ENCODE measurements around the gene BLOC1S1.

DNA sequence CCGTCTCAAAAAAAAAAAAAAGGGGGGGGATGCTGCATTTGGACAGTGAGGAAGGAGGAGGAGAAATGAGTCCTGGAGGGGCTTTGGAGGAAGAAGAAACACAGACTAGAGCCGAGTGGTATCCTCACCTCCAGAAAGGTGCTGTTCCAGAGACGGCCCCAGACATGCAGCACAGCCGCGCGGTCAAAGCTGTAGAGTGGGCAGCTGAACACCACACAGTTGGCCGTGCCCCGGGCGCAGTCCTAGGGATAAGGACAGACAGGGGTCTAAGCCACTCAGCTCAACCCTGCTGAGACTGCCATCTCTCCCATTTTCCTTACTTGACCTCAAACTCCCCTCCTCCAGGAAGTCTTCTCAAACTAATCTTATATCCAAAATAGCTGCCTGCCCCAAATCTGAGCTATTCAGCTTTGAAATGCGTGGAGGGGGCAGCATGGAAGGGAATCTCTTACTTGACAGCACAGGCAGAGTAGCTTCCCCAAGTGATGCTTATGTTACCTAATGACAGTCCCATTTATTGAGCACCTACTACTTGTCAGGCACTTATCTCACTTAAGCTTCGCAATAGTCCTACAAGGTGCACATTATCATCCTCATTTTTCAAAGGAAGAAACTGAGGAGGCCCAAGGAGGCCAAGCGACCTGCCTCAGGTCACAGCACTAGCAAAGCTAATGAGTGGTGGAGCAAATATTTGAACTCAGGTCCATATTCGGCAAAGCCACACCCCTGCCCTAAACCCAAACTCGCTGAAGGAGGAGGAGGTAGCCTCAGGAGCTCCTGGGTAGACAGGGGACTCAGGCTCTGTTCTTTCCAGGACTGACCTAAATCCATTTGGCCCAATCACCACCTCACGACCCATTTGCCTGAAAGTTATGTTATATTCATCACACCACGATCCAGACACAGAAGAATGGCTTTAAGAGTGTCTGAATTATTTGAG, 26.9 kb upstream of the BLOC1S1 start:
- TF ChIP-seq, protein P1, sequence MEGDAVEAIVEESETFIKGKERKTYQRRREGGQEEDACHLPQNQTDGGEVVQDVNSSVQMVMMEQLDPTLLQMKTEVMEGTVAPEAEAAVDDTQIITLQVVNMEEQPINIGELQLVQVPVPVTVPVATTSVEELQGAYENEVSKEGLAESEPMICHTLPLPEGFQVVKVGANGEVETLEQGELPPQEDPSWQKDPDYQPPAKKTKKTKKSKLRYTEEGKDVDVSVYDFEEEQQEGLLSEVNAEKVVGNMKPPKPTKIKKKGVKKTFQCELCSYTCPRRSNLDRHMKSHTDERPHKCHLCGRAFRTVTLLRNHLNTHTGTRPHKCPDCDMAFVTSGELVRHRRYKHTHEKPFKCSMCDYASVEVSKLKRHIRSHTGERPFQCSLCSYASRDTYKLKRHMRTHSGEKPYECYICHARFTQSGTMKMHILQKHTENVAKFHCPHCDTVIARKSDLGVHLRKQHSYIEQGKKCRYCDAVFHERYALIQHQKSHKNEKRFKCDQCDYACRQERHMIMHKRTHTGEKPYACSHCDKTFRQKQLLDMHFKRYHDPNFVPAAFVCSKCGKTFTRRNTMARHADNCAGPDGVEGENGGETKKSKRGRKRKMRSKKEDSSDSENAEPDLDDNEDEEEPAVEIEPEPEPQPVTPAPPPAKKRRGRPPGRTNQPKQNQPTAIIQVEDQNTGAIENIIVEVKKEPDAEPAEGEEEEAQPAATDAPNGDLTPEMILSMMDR (IDR thresholded peaks at IDR 0.05), result no peak
- no peak for TF ChIP-seq POLR2A (IDR thresholded peaks at IDR 0.05)
- no peak for TF ChIP-seq POLR2AphosphoS5 (IDR thresholded peaks at IDR 0.05; ENCODE audit: insufficient read depth in 1 of 2, low read depth in 1 of 2)

Data from vagina (tissue), 2 donors.